ENCODE measurements around the gene AGXT.

AGXT gene

GRCh38 chr2:240906911-240907590, 38.4 kb downstream of the AGXT start:
- TF ChIP-seq TCF4 (CRISPR knock-in tag; IDR thresholded peaks at IDR 0.05; ENCODE audit: borderline replicate concordance) (no peak), ZNF70 (CRISPR knock-in tag; IDR thresholded peaks at IDR 0.05) (no peak), POU6F1 (CRISPR knock-in tag; IDR thresholded peaks at IDR 0.05; ENCODE audit: borderline replicate concordance, low read depth) (no peak), TSHZ2 (CRISPR knock-in tag; IDR thresholded peaks at IDR 0.05) (no peak), ZNF565 (CRISPR knock-in tag; conservative IDR thresholded peaks at IDR 0.05; ENCODE audit: low read depth) (no peak), SNAI2 (CRISPR knock-in tag; IDR thresholded peaks at IDR 0.05) (no peak), ZFP30 (CRISPR knock-in tag; IDR thresholded peaks at IDR 0.05) (no peak), ARNTL (CRISPR knock-in tag; IDR thresholded peaks at IDR 0.05; ENCODE audit: borderline replicate concordance, low read depth) (no peak), ESRRG (CRISPR knock-in tag; IDR thresholded peaks at IDR 0.05) (no peak), GLIS3 (CRISPR knock-in tag; IDR thresholded peaks at IDR 0.05) (no peak), ZC3H10 (CRISPR knock-in tag; IDR thresholded peaks at IDR 0.05) (no peak), CSDC2 (CRISPR knock-in tag; IDR thresholded peaks at IDR 0.05) (no peak), BACH2 (CRISPR knock-in tag; IDR thresholded peaks at IDR 0.05; ENCODE audit: borderline replicate concordance) (no peak), OSR1 (CRISPR knock-in tag; IDR thresholded peaks at IDR 0.05) (no peak), CREB5 (CRISPR knock-in tag; IDR thresholded peaks at IDR 0.05; ENCODE audit: low read depth) (no peak), RARB (CRISPR knock-in tag; IDR thresholded peaks at IDR 0.05) (no peak)
- TF ChIP-seq, protein P1, sequence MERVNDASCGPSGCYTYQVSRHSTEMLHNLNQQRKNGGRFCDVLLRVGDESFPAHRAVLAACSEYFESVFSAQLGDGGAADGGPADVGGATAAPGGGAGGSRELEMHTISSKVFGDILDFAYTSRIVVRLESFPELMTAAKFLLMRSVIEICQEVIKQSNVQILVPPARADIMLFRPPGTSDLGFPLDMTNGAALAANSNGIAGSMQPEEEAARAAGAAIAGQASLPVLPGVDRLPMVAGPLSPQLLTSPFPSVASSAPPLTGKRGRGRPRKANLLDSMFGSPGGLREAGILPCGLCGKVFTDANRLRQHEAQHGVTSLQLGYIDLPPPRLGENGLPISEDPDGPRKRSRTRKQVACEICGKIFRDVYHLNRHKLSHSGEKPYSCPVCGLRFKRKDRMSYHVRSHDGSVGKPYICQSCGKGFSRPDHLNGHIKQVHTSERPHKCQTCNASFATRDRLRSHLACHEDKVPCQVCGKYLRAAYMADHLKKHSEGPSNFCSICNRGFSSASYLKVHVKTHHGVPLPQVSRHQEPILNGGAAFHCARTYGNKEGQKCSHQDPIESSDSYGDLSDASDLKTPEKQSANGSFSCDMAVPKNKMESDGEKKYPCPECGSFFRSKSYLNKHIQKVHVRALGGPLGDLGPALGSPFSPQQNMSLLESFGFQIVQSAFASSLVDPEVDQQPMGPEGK (CRISPR knock-in tag; IDR thresholded peaks at IDR 0.05; ENCODE audit: borderline replicate concordance): no peak
- TF ChIP-seq, protein P2, sequence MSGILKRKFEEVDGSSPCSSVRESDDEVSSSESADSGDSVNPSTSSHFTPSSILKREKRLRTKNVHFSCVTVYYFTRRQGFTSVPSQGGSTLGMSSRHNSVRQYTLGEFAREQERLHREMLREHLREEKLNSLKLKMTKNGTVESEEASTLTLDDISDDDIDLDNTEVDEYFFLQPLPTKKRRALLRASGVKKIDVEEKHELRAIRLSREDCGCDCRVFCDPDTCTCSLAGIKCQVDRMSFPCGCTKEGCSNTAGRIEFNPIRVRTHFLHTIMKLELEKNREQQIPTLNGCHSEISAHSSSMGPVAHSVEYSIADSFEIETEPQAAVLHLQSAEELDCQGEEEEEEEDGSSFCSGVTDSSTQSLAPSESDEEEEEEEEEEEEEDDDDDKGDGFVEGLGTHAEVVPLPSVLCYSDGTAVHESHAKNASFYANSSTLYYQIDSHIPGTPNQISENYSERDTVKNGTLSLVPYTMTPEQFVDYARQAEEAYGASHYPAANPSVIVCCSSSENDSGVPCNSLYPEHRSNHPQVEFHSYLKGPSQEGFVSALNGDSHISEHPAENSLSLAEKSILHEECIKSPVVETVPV (CRISPR knock-in tag; IDR thresholded peaks at IDR 0.05): no peak
- ATAC-seq: peak; percentile 35

DNA sequence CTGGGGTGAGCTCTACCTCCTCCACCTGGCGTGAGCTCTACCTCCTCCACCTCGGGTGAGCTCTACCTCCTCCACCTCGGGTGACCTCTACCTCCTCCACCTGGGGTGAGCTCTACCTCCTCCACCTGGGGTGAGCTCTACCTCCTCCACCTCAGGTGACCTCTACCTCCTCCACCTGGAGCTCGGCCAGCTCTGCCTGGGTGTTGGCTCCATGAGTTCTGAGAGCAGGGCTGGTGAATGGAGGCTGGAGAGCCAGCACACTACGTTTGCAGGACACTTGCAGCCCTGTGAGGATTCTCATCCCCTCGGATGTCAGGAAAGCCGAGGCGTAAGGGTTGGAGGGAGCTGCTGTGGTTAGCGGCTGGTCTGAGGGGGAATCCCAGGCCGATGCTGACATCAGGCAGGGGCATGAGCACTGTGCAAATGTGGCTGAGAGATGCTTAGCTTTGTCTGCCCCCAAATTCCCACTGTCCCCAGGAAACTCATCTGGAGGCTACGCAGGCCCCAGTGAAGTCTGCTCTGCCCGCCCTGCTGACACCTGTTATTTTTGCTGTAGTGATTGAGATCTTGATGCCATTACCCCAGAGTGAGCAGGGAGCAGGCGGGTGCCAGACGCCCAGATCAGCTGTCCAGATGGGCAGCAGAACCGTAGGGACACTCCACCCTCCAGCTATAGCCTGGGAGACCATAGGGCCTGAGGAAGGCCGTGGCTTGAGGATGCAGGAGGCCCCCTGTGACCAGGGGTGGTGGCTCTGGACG, 40.8 kb downstream of the AGXT start:
- TF ChIP-seq POU6F1 (CRISPR knock-in tag; IDR thresholded peaks at IDR 0.05; ENCODE audit: borderline replicate concordance, low read depth): no peak
- TF ChIP-seq, protein P1 (CRISPR knock-in tag; IDR thresholded peaks at IDR 0.05; ENCODE audit: borderline replicate concordance): no peak
- no peak for TF ChIP-seq ZFP3 (CRISPR knock-in tag; IDR thresholded peaks at IDR 0.05)
- TF ChIP-seq RARB (CRISPR knock-in tag; IDR thresholded peaks at IDR 0.05): no peak
- peak; percentile 90 for TF ChIP-seq TCF4 (CRISPR knock-in tag; IDR thresholded peaks at IDR 0.05; ENCODE audit: borderline replicate concordance)
- no peak for TF ChIP-seq TOX (CRISPR knock-in tag; IDR thresholded peaks at IDR 0.05; ENCODE audit: borderline replicate concordance)
- no peak; the same call in 2 of the 3 replicates for ATAC-seq
